K562 (cell line): Measurements from ENCODE around the gene ZFP36. TPM values are rescaled to one million over a fixed set of nuclear protein-coding genes. Genes with fewer than 3 reads are reported as not detected.
A peak's percentile ranks its signal among the peaks of the same experiment; 100 is the strongest.

Source experiments
- MIER1 ChIP-seq: fragments of 450-650 bp; IDR thresholded peaks from 2 replicates; pipeline ENCODE4 v1.6.1; 2016; ENCODE audit warnings: antibody characterized with exemption, mild to moderate bottlenecking, low read depth
- MYBL2 ChIP-seq, 2 experiments: fragments of 450-650 bp in 1 of 2; sonication (generic) in 1 of 2; formaldehyde crosslinking in 1 of 2; IDR thresholded peaks; 2 replicates each; pipeline versions ENCODE4 v1.6.1 to v1.8.1; 2017 to 2022; ENCODE audit warnings: borderline replicate concordance in 1 of 2, inconsistent platforms in 1 of 2, low read depth in 1 of 2, mild to moderate bottlenecking in 1 of 2, missing genetic modification reagents in 1 of 2, moderate library complexity in 1 of 2
- NFIX ChIP-seq: fragments of 250-450 bp; sonication (Bioruptor Pico); IDR thresholded peaks from 2 replicates; pipeline ENCODE4 v1.4.0; 2020; ENCODE audit warnings: low read depth, mild to moderate bottlenecking, moderate library complexity
- NR2F6 ChIP-seq: fragments of 450-650 bp; formaldehyde crosslinking; IDR thresholded peaks from 2 replicates; pipeline ENCODE4 v1.4.0; 2020; ENCODE audit warnings: mild to moderate bottlenecking
- POLR2B ChIP-seq: fragments of 450-650 bp; IDR thresholded peaks from 2 replicates; pipeline ENCODE4 v1.6.1; 2018; ENCODE audit warnings: low read depth; ENCODE audit not compliant: partially characterized antibody
- RAD21 ChIP-seq, 2 experiments: fragments of 250-450 bp in 1 of 2; fragments of 450-650 bp in 1 of 2; sonication (Bioruptor Pico) in 1 of 2; formaldehyde crosslinking in 1 of 2; IDR thresholded peaks in 1 of 2; conservative IDR thresholded peaks in 1 of 2; 2 replicates each; pipeline versions ENCODE4 v1.4.0 to v1.8.0; 2020 to 2022; ENCODE audit warnings: mild to moderate bottlenecking in 2 of 2, moderate library complexity in 1 of 2
- SMAD3 ChIP-seq: fragments of 450-650 bp; formaldehyde crosslinking; conservative IDR thresholded peaks from 2 replicates; pipeline ENCODE4 v1.4.0; 2020; ENCODE audit warnings: mild to moderate bottlenecking
- STAT5B ChIP-seq: fragments of 250-450 bp; sonication (Bioruptor Pico); IDR thresholded peaks from 2 replicates; pipeline ENCODE4 v1.8.0; 2021; ENCODE audit warnings: mild to moderate bottlenecking, inconsistent platforms
- SUPT5H ChIP-seq: fragments of 450-650 bp; IDR thresholded peaks from 2 replicates; pipeline ENCODE4 v1.6.1; 2016
- TCF3 ChIP-seq: sonication (generic); formaldehyde crosslinking; IDR thresholded peaks from 2 replicates; pipeline ENCODE4 v1.4.0; 2020; ENCODE audit warnings: mild to moderate bottlenecking, missing genetic modification reagents
- THRAP3 ChIP-seq: fragments of 450-650 bp; IDR thresholded peaks from 2 replicates; pipeline ENCODE4 v1.6.1; 2016; ENCODE audit warnings: mild to moderate bottlenecking, inconsistent platforms, borderline replicate concordance
- TSC22D4 ChIP-seq: fragments of 450-650 bp; IDR thresholded peaks from 2 replicates; pipeline ENCODE4 v1.6.1; 2016; ENCODE audit warnings: missing genetic modification characterization, missing biosample characterization, control low read depth
- ZC3H8 ChIP-seq: fragments of 450-650 bp; IDR thresholded peaks from 2 replicates; pipeline ENCODE4 v1.6.1; 2017
- polyA plus RNA-seq, 8 experiments: library from polyadenylated mRNA; depleted of rRNA in 4 of 8; stranded (reverse) in 5 of 8; unstranded in 3 of 8; fragments of >200 nt; fragmentation: Nextera tagmentation in 2 of 8; fragmentation: Illumina TruSeq in 1 of 8; extraction: Ambion mirVana in 2 of 8; extraction: Trizol in 1 of 8; gene quantifications; 2 replicates each; pipeline versions ENCODE4 v1.2.1 to v1.2.3, GENCODE V29; 2011 to 2014; ENCODE audit warnings: inconsistent platforms in 1 of 8, missing spikeins in 1 of 8
- total RNA-seq, 7 experiments: library from RNA; depleted of rRNA in 6 of 7; stranded (reverse); fragments of >200 nt in 6 of 7; fragmentation: Illumina TruSeq in 2 of 7; extraction: Trizol in 2 of 7; gene quantifications; 2 replicates each; pipeline versions ENCODE4 v1.2.1 to v1.2.3, GENCODE V29; 2011 to 2021; ENCODE audit warnings: low replicate concordance in 1 of 7
- TF ChIP-seq, protein P1 (sequence below): fragments of 450-650 bp; formaldehyde crosslinking; IDR thresholded peaks from 2 replicates; pipeline ENCODE4 v1.4.0; 2022; ENCODE audit warnings: mild to moderate bottlenecking, moderate library complexity
- TF ChIP-seq, protein P2 (sequence below): fragments of 250-450 bp; sonication (Bioruptor Pico); IDR thresholded peaks from 2 replicates; pipeline ENCODE4 v1.8.0; 2022; ENCODE audit warnings: moderate library complexity, mild to moderate bottlenecking, inconsistent platforms
- TF ChIP-seq, protein P3 (sequence below): sonication (generic); formaldehyde crosslinking; IDR thresholded peaks from 2 replicates; pipeline ENCODE4 v1.8.0; 2022; ENCODE audit warnings: mild to moderate bottlenecking, missing genetic modification reagents
- TF ChIP-seq, protein P4 (sequence below), 2 experiments: IDR thresholded peaks; 2 replicates each; pipeline ENCODE4 v1.6.1; 2011; ENCODE audit warnings: borderline replicate concordance in 1 of 2, control low read depth in 1 of 2, low read depth in 1 of 2, low read length in 1 of 2, mild to moderate bottlenecking in 1 of 2, mixed read lengths in 1 of 2, moderate library complexity in 1 of 2; ENCODE audit not compliant: insufficient read depth in 1 of 2, insufficient read length in 1 of 2, poor library complexity in 1 of 2, severe bottlenecking in 1 of 2; ENCODE audit errors: extremely low read depth in 1 of 2
- TF ChIP-seq, protein P5 (sequence below): fragments of 250-450 bp; sonication (Bioruptor Pico); IDR thresholded peaks from 2 replicates; pipeline ENCODE4 v1.8.0; 2021; ENCODE audit warnings: borderline replicate concordance, mild to moderate bottlenecking, moderate library complexity; ENCODE audit not compliant: poor library complexity, severe bottlenecking

The ZFP36 gene
- total and polyA plus RNA-seq, 9 of the 15 experiments (the other 6 are each of a cell fraction or from before 2014, with no cell fraction given), result 1.0 to 20.1 (median 3.5) TPM

DNA sequence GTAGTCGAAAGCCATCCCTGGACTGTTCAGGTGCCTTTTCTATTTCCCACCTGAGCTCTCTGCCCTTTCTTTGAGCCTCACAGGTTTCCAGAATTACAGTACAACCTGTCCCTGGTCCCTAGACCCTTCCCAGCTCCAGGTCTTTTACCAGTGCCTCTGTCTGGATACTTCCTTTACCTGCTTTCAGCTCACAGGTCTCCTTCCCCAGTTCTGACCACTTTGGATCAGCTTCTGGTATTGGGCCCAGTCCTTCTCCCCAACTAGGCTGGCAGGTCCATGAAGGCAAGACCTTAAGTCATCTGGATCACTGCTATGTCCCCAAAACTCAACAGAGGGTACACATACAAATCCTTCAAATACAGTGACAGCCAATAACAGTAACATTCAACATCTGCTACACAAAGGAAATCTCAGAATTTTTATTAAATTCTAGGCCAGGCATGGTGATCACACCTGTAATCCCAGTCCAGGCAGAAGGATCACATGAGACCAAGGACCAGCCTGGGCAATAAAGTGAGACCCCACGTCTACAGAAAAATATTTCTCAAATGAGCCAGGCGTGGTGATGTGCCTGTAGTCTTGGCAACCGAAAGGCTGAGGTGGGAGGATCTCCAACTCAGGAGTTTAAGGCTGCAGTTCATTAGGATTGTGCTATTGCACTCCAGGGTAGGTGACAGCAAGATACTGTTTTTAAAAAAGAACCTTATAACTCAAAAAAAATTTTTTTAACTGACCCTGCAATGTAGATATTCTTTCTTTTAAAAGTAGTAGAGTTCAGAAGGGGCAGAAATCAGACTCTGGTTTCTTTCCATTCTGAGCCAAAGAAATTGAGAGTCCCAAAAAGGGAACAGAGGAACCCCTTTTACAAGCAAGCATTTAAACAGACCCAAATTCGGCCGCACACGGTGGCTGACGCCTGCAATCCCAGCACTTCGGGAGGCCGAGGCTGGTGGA is 27.8 kb downstream of the ZFP36 start (continued):
- TF ChIP-seq MYBL2 (IDR thresholded peaks at IDR 0.05; ENCODE audit: low read depth) (no peak), MYBL2 (CRISPR knock-in tag; IDR thresholded peaks at IDR 0.05; ENCODE audit: borderline replicate concordance) (no peak), TSC22D4 (tag) (no peak), NFIX (CRISPR knock-in tag) (no peak), SMAD3 (CRISPR knock-in tag) (no peak), MIER1 (no peak), SUPT5H (0 out of 2 replicates have a peak, but pooled peaks have one; percentile 16), RAD21 (CRISPR knock-in tag; conservative IDR thresholded peaks at IDR 0.05 in 1 of 2, IDR thresholded peaks at IDR 0.05 in 1 of 2) (no peak), STAT5B (CRISPR knock-in tag) (no peak), THRAP3 (no peak), ZC3H8 (no peak), POLR2B (no peak), TCF3 (no peak), NR2F6 (CRISPR knock-in tag) (0 out of 2 replicates have a peak, but pooled peaks have one; percentile 18)
- TF ChIP-seq, protein P1, sequence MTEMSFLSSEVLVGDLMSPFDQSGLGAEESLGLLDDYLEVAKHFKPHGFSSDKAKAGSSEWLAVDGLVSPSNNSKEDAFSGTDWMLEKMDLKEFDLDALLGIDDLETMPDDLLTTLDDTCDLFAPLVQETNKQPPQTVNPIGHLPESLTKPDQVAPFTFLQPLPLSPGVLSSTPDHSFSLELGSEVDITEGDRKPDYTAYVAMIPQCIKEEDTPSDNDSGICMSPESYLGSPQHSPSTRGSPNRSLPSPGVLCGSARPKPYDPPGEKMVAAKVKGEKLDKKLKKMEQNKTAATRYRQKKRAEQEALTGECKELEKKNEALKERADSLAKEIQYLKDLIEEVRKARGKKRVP (CRISPR knock-in tag), result no peak
- TF ChIP-seq, protein P2, sequence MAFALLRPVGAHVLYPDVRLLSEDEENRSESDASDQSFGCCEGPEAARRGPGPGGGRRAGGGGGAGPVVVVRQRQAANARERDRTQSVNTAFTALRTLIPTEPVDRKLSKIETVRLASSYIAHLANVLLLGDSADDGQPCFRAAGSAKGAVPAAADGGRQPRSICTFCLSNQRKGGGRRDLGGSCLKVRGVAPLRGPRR (CRISPR knock-in tag), result no peak
- TF ChIP-seq, protein P3, sequence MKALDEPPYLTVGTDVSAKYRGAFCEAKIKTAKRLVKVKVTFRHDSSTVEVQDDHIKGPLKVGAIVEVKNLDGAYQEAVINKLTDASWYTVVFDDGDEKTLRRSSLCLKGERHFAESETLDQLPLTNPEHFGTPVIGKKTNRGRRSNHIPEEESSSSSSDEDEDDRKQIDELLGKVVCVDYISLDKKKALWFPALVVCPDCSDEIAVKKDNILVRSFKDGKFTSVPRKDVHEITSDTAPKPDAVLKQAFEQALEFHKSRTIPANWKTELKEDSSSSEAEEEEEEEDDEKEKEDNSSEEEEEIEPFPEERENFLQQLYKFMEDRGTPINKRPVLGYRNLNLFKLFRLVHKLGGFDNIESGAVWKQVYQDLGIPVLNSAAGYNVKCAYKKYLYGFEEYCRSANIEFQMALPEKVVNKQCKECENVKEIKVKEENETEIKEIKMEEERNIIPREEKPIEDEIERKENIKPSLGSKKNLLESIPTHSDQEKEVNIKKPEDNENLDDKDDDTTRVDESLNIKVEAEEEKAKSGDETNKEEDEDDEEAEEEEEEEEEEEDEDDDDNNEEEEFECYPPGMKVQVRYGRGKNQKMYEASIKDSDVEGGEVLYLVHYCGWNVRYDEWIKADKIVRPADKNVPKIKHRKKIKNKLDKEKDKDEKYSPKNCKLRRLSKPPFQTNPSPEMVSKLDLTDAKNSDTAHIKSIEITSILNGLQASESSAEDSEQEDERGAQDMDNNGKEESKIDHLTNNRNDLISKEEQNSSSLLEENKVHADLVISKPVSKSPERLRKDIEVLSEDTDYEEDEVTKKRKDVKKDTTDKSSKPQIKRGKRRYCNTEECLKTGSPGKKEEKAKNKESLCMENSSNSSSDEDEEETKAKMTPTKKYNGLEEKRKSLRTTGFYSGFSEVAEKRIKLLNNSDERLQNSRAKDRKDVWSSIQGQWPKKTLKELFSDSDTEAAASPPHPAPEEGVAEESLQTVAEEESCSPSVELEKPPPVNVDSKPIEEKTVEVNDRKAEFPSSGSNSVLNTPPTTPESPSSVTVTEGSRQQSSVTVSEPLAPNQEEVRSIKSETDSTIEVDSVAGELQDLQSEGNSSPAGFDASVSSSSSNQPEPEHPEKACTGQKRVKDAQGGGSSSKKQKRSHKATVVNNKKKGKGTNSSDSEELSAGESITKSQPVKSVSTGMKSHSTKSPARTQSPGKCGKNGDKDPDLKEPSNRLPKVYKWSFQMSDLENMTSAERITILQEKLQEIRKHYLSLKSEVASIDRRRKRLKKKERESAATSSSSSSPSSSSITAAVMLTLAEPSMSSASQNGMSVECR, result peak; percentile 11; the same call in 1 of the 2 replicates
- TF ChIP-seq, protein P4, sequence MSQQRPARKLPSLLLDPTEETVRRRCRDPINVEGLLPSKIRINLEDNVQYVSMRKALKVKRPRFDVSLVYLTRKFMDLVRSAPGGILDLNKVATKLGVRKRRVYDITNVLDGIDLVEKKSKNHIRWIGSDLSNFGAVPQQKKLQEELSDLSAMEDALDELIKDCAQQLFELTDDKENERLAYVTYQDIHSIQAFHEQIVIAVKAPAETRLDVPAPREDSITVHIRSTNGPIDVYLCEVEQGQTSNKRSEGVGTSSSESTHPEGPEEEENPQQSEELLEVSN (IDR thresholded peaks at IDR 0.05; ENCODE audit: borderline replicate concordance in 1 of 2, extremely low read depth in 1 of 2, insufficient read depth in 1 of 2, insufficient read length in 1 of 2, low read depth in 1 of 2, low read length in 1 of 2, poor library complexity in 1 of 2, severe bottlenecking in 1 of 2), result no peak
- TF ChIP-seq, protein P5, sequence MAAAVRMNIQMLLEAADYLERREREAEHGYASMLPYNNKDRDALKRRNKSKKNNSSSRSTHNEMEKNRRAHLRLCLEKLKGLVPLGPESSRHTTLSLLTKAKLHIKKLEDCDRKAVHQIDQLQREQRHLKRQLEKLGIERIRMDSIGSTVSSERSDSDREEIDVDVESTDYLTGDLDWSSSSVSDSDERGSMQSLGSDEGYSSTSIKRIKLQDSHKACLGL (CRISPR knock-in tag), result no peak
